Caco-2 (cell line): ENCODE measurements around the gene VSTM2A. TPM values are rescaled to one million over a fixed set of nuclear protein-coding genes. Genes with fewer than 3 reads are reported as not detected.

ENCODE experiments used
- BruUV-seq: library from RNA; stranded (reverse); fragments of 400-500 nt; replicated peaks from 2 replicates; lab custom pipeline; 2021; lab: Mats Ljungman, UMichigan
- CTCF ChIA-PET: fragments of 300-600 bp; sonication (Branson Sonifier 250); formaldehyde crosslinking; loops from one replicate; lab custom pipeline; 2022; ENCODE audit warnings: antibody characterized with exemption; lab: Charles Lee
- POLR2A ChIA-PET: fragments of 300-600 bp; sonication (Branson Sonifier 250); formaldehyde crosslinking; loops from one replicate; lab custom pipeline; 2022; ENCODE audit warnings: antibody characterized with exemption; lab: Charles Lee
- DNase-seq, 2 experiments: peaks; one replicate each; pipeline versions ENCODE4 v3.0.0 to v3.0.0-alpha.2; 2020 to 2022
- H3K27me3 ChIP-seq: replicated peaks from 2 replicates; pipeline ENCODE4 v1.6.0; 2011; ENCODE audit warnings: low read length; ENCODE audit not compliant: control insufficient read depth, insufficient read depth
- H3K36me3 ChIP-seq: 2 replicates; pipeline ENCODE4 v1.5.1; 2011; ENCODE audit warnings: low read length; ENCODE audit not compliant: control insufficient read depth, insufficient read depth
- H3K4me1 ChIP-seq: fragments of 250-450 bp; sonication (Bioruptor Pico); 2 replicates; pipeline ENCODE4 v1.5.1; 2020; ENCODE audit warnings: mild to moderate bottlenecking
- H3K4me3 ChIP-seq: 2 replicates; pipeline ENCODE4 v1.5.1; 2011; ENCODE audit warnings: low read depth, mild to moderate bottlenecking, control low read depth, low read length
- H3K9me3 ChIP-seq: fragments of 250-450 bp; sonication (Bioruptor Pico); 2 replicates; pipeline ENCODE4 v1.5.1; 2020; ENCODE audit warnings: mild to moderate bottlenecking, moderate library complexity
- H3K27ac Mint-ChIP-seq: one replicate; pipeline ENCODE4 v1.8.0; 2022; ENCODE audit warnings: mixed read lengths; ENCODE audit not compliant: unreplicated experiment
- H3K27me3 Mint-ChIP-seq: one replicate; pipeline ENCODE4 v1.8.0; 2022; ENCODE audit warnings: mixed read lengths; ENCODE audit not compliant: insufficient read depth, unreplicated experiment
- H3K36me3 Mint-ChIP-seq: one replicate; pipeline ENCODE4 v1.8.0; 2022; ENCODE audit warnings: mild to moderate bottlenecking, mixed read lengths; ENCODE audit not compliant: insufficient read depth, unreplicated experiment
- H3K4me1 Mint-ChIP-seq: one replicate; pipeline ENCODE4 v1.8.0; 2022; ENCODE audit warnings: low read depth, mixed read lengths; ENCODE audit not compliant: unreplicated experiment
- H3K4me3 Mint-ChIP-seq: one replicate; pipeline ENCODE4 v1.8.0; 2022; ENCODE audit warnings: mild to moderate bottlenecking, moderate library complexity, mixed read lengths; ENCODE audit not compliant: unreplicated experiment
- H3K9me3 Mint-ChIP-seq: one replicate; pipeline ENCODE4 v1.8.0; 2022; ENCODE audit warnings: mixed read lengths; ENCODE audit not compliant: unreplicated experiment
- CTCF ChIP-seq, 2 experiments: fragments of 200-600 bp in 1 of 2; IDR thresholded peaks; 1 replicate in 1 of 2; 2 replicates in 1 of 2; pipeline versions ENCODE4 v1.5.1 to v1.8.0; 2011 to 2022; ENCODE audit warnings: antibody characterized with exemption in 1 of 2, control low read depth in 1 of 2, inconsistent platforms in 1 of 2, low read depth in 1 of 2, low read length in 1 of 2, mild to moderate bottlenecking in 1 of 2, moderate library complexity in 1 of 2; ENCODE audit not compliant: insufficient read depth in 1 of 2, severe bottlenecking in 1 of 2, unreplicated experiment in 1 of 2
- intact Hi-C: fragments of 100-400 bp; cut with micrococcal nuclease; formaldehyde crosslinking; loops from one replicate; pipeline ENCODE4 v1.10.0; 2022; ENCODE audit not compliant: unreplicated experiment
- total RNA-seq: library from RNA; stranded (reverse); gene quantifications from 2 replicates; pipeline ENCODE4 v1.2.3, GENCODE V29; 2022

VSTM2A gene
- total RNA-seq, 1 experiment from 2014 or later, result not detected

- Mint-ChIP-seq H3K4me3 (no peak overlapping the region), H3K4me1 (no peaks in the 10 kb centered on the region), H3K27ac (no peak overlapping the region), H3K27me3 (peaks cover 12% of the 10 kb centered on the region), H3K36me3 (no peaks in the 10 kb centered on the region), H3K9me3 (no peaks in the 10 kb centered on the region)
- intact Hi-C loops, result no loop called here
- H3K4me3 ChIP-seq, result no peak overlapping the region
- no peak for TF ChIP-seq CTCF (IDR thresholded peaks at IDR 0.05; ENCODE audit: insufficient read depth in 1 of 2, low read depth in 1 of 2, low read length in 1 of 2, severe bottlenecking in 1 of 2, unreplicated experiment in 1 of 2)
- DNase-seq, result no peak
- CTCF ChIA-PET, result no interaction called here
- no peaks in the 10 kb centered on the region for H3K36me3 ChIP-seq
- H3K9me3 ChIP-seq, result no peaks in the 10 kb centered on the region
- H3K4me1 ChIP-seq, result no peaks in the 10 kb centered on the region
- POLR2A ChIA-PET, result no interaction called here
- no peaks in the 10 kb centered on the region; the same call in 1 of the 2 replicates for H3K27me3 ChIP-seq
- BruUV-seq, result no TSS peak
These were observed 17.2 kb downstream of the VSTM2A start for GRCh38 chr7:54559401-54559800.

DNA sequence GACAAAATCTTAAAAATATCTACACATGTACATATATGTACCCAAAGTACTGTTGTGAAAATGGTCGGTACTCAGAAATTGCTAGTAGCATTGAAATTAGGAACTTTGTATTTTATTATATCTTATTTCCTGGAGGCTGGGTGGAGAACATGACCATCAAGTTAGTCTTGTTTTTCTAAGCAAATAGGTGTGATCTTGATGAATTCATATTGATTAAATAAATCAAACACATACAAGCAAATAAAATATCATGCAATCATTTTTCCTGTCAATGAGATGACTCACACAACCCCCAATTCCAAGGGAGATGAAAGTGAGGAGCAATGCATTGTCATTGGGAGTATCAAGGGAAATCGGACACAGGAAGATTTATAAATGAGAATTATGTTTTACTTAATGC is 18.0 kb downstream of the VSTM2A start:
- Mint-ChIP-seq H3K27ac (no peak overlapping the region), H3K27me3 (peaks cover 9% of the 10 kb centered on the region), H3K36me3 (no peaks in the 10 kb centered on the region), H3K4me1 (no peaks in the 10 kb centered on the region), H3K9me3 (no peaks in the 10 kb centered on the region), H3K4me3 (no peak overlapping the region)
- Histone ChIP-seq H3K27me3 (no peaks in the 10 kb centered on the region; the same call in 1 of the 2 replicates), H3K36me3 (no peaks in the 10 kb centered on the region), H3K9me3 (no peaks in the 10 kb centered on the region), H3K4me1 (no peaks in the 10 kb centered on the region), H3K4me3 (no peak overlapping the region)
- BruUV-seq, result no TSS peak
- CTCF ChIA-PET, result no interaction called here
- DNase-seq, result no peak
- no peak for TF ChIP-seq CTCF (IDR thresholded peaks at IDR 0.05; ENCODE audit: insufficient read depth in 1 of 2, low read depth in 1 of 2, low read length in 1 of 2, severe bottlenecking in 1 of 2, unreplicated experiment in 1 of 2)
- intact Hi-C loops, result no loop called here
- POLR2A ChIA-PET, result no interaction called here

- H3K27me3 ChIP-seq, result no peaks in the 10 kb centered on the region; the same call in 1 of the 2 replicates
- Mint-ChIP-seq H3K27me3 (peaks cover 9% of the 10 kb centered on the region), H3K4me1 (no peaks in the 10 kb centered on the region), H3K9me3 (no peaks in the 10 kb centered on the region), H3K4me3 (no peak overlapping the region), H3K27ac (no peak overlapping the region), H3K36me3 (no peaks in the 10 kb centered on the region)
- ChIA-PET POLR2A (no interaction called here), CTCF (no interaction called here)
- intact Hi-C loops, result no loop called here
- BruUV-seq, result no TSS peak
- TF ChIP-seq CTCF (IDR thresholded peaks at IDR 0.05; ENCODE audit: insufficient read depth in 1 of 2, low read depth in 1 of 2, low read length in 1 of 2, severe bottlenecking in 1 of 2, unreplicated experiment in 1 of 2), result no peak
- no peaks in the 10 kb centered on the region for H3K36me3 ChIP-seq
- H3K4me3 ChIP-seq, result no peak overlapping the region
- DNase-seq, result no peak
- H3K4me1 ChIP-seq, result no peaks in the 10 kb centered on the region
- H3K9me3 ChIP-seq, result no peaks in the 10 kb centered on the region
These were observed 18.5 kb downstream of the VSTM2A start for GRCh38 chr7:54560723-54561122.
